Stimulated activated CD4-positive, alpha-beta T cell treated with anti-CD3 and anti-CD28 coated beads, Interleukin-15, amount 100 ng/mL, for 1 hour (primary cell): ENCODE measurements around the gene DLG2.

Experiments used
- DNase-seq, 2 donors: peaks; one replicate each; pipeline ENCODE4 v3.0.0-alpha.2; 2020; ENCODE audit warnings: low read depth in 1 of 2, low spot score in 1 of 2

DLG2 gene

GRCh38 chr11:83568516-83568915, 2058.6 kb downstream of the DLG2 start:
- DNase-seq: no peak

GRCh38 chr11:83566950-83567349, 2060.2 kb downstream of the DLG2 start:
- DNase-seq: no peak

- DNase-seq: no peak
Measured at GRCh38 chr11:83564870-83565269, 2062.3 kb downstream of the DLG2 start.

GRCh38 chr11:83558281-83558680, 2068.9 kb downstream of the DLG2 start:
- DNase-seq: no peak

GRCh38 chr11:83557653-83558052, 2069.5 kb downstream of the DLG2 start:
- no peak for DNase-seq

GRCh38 chr11:83554876-83555275, 2072.3 kb downstream of the DLG2 start:
- no peak for DNase-seq

- no peak for DNase-seq
Measured at GRCh38 chr11:83549984-83550667, 2077.0 kb downstream of the DLG2 start.

- no peak for DNase-seq
Measured at GRCh38 chr11:83546368-83546767, 2080.8 kb downstream of the DLG2 start.

- DNase-seq: no peak
Measured at GRCh38 chr11:83545494-83546260, 2081.5 kb downstream of the DLG2 start.

- no peak for DNase-seq
Measured at GRCh38 chr11:83544846-83545245, 2082.3 kb downstream of the DLG2 start.

- DNase-seq: no peak
Measured at GRCh38 chr11:83543706-83544439, 2083.3 kb downstream of the DLG2 start.

- no peak for DNase-seq
Measured at GRCh38 chr11:83542861-83543260, 2084.3 kb downstream of the DLG2 start.

- no peak for DNase-seq
Measured at GRCh38 chr11:83540728-83541127, 2086.4 kb downstream of the DLG2 start.

- DNase-seq: no peak
Measured at GRCh38 chr11:83540112-83540675, 2086.9 kb downstream of the DLG2 start.

GRCh38 chr11:83538286-83538685, 2088.9 kb downstream of the DLG2 start:
- no peak for DNase-seq

GRCh38 chr11:83537131-83537610, 2090.0 kb downstream of the DLG2 start:
- no peak for DNase-seq

GRCh38 chr11:83533166-83533565, 2094.0 kb downstream of the DLG2 start:
- DNase-seq: no peak

GRCh38 chr11:83528877-83529276, 2098.3 kb downstream of the DLG2 start:
- no peak for DNase-seq

- DNase-seq: no peak
Measured at GRCh38 chr11:83528225-83528624, 2098.9 kb downstream of the DLG2 start.

- no peak for DNase-seq
Measured at GRCh38 chr11:83523676-83524075, 2103.5 kb downstream of the DLG2 start.

- DNase-seq: no peak
Measured at GRCh38 chr11:83522911-83523310, 2104.2 kb downstream of the DLG2 start.
